Retinal pigment epithelial cell (primary cell): Measurements from ENCODE around the gene VPS13D.
A peak's percentile ranks its signal among the peaks of the same experiment; 100 is the strongest.

Source experiments
- DNase-seq: peaks from one replicate; pipeline ENCODE4 v3.0.0-alpha.2; 2010; ENCODE audit warnings: low read depth
- H3K4me3 ChIP-seq: 2 replicates; pipeline ENCODE4 v1.5.1; 2011; ENCODE audit warnings: mild to moderate bottlenecking, low read length, control low read depth, moderate library complexity
- TF ChIP-seq, protein P1 (sequence below): conservative IDR thresholded peaks from 2 replicates; pipeline ENCODE4 v1.5.1; 2011; ENCODE audit warnings: low read depth, low read length, control low read depth, inconsistent platforms

VPS13D gene

DNA sequence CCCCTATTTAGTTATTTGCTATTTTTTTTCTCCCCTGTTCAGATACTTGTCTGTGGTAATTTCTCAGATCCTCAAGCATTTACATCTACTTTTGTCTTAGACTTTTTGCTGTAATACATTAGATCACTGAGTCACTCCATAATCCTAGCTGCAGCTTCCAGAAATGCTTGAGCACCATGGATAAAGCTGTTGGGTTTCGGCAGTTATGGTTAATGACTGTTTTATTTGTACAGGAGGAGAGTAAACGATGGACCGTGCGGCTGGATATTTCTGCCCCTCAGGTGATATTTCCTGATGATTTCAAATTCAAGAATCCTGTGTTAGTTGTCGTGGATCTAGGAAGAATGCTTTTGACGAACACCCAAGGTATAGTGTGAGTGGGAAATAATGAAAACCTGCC lies 42.9 kb downstream of the VPS13D start:
- DNase-seq, result no peak

GRCh38 chr1:12275370-12275769 lies 45.5 kb downstream of the VPS13D start:
- no peak for DNase-seq
- no peak overlapping the region for H3K4me3 ChIP-seq
- TF ChIP-seq, protein P1, sequence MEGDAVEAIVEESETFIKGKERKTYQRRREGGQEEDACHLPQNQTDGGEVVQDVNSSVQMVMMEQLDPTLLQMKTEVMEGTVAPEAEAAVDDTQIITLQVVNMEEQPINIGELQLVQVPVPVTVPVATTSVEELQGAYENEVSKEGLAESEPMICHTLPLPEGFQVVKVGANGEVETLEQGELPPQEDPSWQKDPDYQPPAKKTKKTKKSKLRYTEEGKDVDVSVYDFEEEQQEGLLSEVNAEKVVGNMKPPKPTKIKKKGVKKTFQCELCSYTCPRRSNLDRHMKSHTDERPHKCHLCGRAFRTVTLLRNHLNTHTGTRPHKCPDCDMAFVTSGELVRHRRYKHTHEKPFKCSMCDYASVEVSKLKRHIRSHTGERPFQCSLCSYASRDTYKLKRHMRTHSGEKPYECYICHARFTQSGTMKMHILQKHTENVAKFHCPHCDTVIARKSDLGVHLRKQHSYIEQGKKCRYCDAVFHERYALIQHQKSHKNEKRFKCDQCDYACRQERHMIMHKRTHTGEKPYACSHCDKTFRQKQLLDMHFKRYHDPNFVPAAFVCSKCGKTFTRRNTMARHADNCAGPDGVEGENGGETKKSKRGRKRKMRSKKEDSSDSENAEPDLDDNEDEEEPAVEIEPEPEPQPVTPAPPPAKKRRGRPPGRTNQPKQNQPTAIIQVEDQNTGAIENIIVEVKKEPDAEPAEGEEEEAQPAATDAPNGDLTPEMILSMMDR, result peak; percentile 93

More for the DNA sequence above, 42.9 kb downstream of the VPS13D start:
- no peak overlapping the region for H3K4me3 ChIP-seq
- TF ChIP-seq, protein P1, result no peak

- H3K4me3 ChIP-seq, result no peak overlapping the region
- no peak for DNase-seq
- TF ChIP-seq, protein P1, result peak; percentile 69
These were observed 46.4 kb downstream of the VPS13D start for GRCh38 chr1:12276225-12276624.

- TF ChIP-seq, protein P1, result no peak
- H3K4me3 ChIP-seq, result no peak overlapping the region
- no peak for DNase-seq
These were observed 49.2 kb downstream of the VPS13D start for GRCh38 chr1:12279003-12279402.

- no peak for DNase-seq
- TF ChIP-seq, protein P1, result no peak
- no peak overlapping the region for H3K4me3 ChIP-seq
These were observed 50.1 kb downstream of the VPS13D start for GRCh38 chr1:12279728-12280464.

DNA sequence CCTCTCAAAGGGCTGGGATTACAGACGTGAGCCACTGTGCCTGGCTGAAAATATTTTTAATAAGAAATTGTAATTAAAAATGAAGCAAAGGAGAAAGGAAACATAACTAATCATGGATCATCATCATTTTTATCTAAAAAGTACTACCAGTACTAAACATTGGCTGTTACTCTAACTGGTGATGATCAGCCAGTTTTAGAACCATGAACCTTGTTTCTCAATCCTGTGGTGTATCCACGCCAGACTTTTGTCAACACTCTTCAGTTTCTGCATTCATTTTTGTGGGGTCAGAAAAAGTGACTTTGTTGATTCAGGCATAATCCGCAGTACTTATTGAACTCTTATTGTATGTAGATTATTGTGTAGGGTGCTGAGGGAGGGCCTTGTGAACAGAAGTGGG lies 52.3 kb downstream of the VPS13D start:
- TF ChIP-seq, protein P1, result no peak
- DNase-seq, result no peak
- H3K4me3 ChIP-seq, result no peak overlapping the region

- no peak overlapping the region for H3K4me3 ChIP-seq
- TF ChIP-seq, protein P1, result no peak
- DNase-seq, result no peak
These were observed 54.7 kb downstream of the VPS13D start for GRCh38 chr1:12284486-12284885.
